GM18520 (cell line): Measurements from ENCODE around the gene FH.
A peak's percentile ranks its signal among the peaks of the same experiment; 100 is the strongest.

Experiments
- ATAC-seq: cut with Tn5 transposase; IDR thresholded peaks from one replicate; pipeline ENCODE4 v1.9.1; 2021; ENCODE audit not compliant: unreplicated experiment

Gene FH

DNA sequence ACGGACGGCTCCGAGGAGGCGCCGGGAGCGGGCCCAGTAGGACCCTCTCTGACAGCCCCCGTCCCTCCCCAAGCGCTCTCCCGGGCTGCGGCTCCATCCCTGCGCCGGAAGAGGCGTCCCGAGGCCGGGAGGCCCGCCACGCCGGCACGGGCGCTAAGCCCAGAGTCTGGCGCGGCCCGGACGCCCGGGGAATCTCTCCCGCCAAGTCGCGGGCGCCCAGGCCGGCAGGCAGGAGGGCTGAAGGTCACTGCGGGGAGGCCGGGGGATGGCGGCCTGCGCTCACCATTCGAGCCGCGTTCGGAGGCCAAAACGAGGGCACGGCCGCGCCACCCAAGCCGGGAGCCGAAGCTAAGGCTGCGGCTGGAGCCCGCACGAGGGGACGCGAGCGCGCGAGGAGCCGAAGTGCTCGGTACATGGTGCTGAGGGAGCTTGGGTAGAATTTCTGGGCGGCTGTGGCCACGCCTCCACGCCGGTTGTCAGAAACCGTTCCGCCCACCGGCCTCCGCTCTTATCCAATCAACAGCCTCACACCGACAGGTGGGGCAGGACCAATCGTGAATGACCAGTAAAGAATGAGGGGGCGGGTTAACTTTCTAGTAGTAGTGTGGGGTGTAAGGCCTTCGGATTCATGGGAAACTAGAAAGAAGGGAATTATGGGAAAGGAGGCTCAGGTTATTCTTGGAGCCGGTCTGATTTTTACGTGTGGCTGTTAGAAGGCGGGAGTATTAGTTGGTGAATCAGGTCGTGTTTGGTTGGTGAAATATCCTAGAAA lies at the start of gene FH:
FH (minus strand) TSS at position 448 of the 772 bp plus-strand sequence; CDS start at position 415, 33 bp downstream.
- ATAC-seq, result peak; percentile 97

DNA sequence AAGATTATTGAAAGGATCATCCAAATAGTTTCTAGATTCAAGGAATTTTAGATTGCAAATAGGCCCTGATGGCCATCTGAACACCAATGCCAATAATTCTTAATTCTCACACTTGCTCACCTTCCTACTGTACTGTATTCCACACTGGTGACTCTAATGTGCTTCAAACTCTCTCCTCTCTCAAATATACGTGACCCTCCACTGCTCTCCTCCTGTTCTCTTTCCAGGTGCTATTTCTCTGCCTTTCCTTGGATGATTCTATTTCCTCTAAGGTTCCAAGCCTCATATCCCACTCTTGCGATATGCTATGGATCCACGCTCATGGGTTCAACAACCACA lies 41.3 kb upstream of the FH start:
- no peak for ATAC-seq

DNA sequence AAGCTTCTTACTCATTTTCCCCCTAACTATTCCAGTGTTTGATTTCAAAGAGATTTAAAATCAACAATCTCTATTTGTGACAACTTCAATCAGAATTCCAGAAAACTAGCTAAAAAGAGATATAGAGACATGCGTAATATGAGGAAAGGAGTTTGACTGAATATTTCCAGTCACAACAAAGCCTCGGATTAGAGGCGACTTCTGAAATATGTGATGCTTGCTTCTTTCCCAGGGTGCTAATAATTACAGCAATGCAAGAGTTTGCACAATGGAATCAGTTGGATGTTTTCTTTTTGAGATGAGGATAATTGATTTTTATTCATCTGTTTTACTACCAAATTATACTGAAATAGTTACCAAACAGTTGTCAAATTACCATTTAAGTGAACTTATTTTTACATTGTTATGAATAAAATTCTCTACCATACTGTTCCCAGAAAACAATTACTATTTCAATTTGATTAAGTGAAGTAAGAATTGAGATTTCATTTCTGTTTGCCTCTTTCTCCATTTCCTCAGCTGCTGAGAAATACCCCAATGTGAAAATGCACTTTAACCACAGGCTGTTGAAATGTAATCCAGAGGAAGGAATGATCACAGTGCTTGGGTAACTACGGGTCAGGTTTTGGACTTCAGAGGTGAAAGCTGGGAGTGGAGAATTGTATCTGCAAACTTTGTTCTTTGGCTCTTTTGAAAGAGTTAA lies 40.7 kb upstream of the FH start:
- no peak for ATAC-seq

DNA sequence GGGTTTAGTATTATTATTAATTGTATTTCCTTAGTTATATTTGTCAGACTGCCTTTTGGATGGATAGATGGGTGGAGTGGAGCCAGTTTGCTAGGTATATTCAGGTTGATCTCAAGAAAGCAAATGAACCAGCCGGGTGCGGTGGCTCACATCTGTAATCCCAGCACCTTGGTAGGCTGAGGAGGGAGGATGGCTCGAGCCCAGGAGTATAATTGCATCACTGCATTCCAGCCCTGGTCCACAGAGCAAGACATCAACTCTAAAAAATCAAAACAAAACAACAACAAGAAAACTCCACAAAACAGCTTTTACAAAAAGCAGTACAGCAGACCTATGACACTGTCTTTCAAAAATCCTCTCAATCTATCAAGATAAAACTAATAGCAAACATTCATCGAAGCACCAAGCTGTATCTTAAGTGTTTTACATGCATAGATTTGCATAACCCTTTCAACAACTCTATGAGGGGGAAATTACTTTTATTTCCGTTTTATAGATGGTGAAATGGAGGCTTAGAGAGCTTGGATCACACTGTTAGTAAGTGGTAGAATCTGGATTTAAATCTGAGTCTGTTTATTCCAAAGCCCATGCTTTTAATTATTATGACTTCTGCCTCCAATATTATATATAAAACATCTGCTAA lies 38.1 kb upstream of the FH start:
- ATAC-seq, result no peak

DNA sequence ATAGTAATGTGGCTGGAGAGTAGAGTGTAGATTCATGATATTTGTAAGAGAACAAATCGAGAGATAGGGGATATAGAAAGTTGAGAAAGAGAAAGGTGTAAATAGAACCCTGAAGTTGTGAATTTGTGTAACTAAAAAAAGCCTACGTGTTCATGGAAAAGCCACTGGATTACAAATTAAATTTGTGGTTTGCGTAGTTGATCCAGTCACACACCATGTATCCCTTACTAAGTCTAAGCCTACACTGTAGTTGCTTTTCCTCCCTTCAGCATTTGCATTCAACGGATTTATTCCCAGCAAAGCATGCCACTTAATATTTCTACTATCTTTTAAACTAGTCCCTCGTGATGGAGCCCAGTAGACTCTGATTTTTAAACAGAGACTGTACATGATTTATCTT lies 37.5 kb upstream of the FH start:
- no peak for ATAC-seq

DNA sequence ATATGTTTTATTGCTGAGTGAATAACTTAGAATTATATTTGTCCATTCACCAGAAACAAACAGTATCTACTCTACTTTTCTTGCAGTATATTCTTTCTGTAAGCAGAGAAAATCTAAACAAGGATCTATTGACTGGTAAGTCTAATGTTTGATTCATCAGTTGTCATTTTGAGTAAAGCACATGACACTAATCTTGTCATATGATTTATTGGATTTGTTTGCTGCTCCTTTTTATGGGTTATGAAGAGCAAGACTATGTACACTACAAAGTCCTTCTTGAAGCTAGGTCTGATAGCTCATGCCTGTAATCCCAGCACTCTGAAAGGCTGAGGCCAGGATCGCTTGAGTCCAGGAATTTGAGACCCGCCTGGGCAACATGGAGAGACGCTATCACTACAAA lies 36.0 kb upstream of the FH start:
- ATAC-seq, result no peak

DNA sequence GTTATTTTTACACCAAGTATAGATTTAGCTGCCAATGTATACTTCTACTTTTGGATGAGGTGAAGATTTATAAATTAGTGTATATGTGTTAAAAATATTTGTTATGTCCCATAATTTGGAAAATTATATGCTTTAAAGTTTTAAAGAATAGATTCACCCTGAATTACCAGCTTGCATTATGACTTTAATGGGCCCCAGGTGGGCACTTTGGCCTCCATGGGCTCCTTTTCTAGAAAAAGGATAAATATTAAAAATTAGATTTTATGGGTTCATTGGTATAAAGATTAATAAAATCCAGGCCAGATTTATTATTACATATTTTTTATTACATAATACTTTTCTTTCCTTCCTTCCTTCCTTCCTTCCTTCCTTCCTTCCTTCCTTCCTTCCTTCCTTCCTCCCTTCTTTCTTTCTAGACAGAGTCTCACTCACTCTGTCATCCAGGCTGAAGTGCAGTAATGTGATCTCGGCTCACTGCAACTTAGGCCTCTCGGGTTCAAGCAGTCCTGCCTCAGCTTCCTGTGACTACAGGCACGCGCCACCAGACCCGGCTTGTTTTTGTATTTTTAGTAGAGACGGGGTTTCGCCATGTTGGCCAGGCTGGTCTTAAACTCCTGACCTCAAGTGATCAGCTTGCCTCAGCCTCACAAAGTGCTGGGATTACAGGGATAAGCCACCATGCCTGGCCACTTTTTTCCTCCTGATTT lies 34.5 kb upstream of the FH start:
- no peak for ATAC-seq

DNA sequence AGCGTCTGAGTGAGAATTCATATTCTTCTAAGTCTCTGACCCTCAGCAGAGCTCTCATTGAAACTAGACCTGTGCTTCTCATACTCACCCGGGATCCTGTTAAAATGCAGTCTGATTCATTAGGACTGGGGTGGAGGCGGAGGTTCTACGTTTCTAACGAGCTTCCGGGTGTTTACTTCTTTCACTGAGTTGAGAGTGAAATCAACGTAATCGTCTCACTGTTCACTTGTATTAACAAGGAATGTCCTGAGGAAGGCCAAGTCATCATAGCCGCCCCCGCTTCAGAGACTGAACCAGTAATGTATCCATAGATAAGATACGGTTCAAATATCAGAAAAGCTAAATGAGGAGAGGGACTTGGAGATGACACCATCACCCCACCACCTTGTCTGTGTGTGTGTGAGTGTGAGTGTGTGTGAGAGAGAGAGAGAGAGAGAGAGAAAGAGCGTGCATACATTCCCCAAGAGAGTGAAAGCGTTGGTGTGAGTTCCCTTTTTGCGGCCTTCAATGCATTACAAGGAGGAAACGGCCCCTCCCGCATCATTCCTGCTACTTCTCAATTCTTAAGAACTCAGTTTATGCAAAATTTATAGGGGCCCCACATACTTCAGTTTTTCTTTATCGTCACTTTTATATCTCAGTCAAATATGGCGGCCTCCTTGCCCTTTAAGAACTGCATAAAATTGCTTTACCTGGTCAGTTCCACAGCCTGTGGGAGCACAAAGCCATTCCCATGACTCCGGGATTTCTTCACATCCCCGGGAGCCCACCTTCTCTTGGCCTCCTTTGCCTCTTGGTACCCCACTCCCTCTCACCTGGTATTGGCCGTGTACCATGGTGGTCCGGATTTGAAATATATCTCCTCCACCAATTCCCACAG lies 32.4 kb upstream of the FH start:
- ATAC-seq, result peak; percentile 46

DNA sequence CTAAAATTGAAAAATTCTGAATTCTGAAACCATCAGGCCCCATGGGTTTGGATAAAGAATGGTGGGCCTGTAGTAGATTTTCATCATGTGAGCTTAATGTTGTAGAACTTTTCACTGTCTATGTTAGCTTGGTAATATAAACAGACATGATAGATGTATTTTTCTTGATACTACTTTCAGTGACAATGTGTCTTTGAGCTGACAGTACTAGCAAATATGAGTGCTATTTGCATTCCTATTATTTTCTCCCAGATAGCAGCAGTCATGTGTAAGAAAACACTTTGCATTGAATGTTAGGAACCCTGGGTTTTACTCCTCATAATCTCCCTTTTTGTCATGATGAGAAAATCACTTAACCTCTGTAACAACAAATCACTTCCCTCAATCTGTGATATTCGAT lies 30.8 kb upstream of the FH start:
- no peak for ATAC-seq

DNA sequence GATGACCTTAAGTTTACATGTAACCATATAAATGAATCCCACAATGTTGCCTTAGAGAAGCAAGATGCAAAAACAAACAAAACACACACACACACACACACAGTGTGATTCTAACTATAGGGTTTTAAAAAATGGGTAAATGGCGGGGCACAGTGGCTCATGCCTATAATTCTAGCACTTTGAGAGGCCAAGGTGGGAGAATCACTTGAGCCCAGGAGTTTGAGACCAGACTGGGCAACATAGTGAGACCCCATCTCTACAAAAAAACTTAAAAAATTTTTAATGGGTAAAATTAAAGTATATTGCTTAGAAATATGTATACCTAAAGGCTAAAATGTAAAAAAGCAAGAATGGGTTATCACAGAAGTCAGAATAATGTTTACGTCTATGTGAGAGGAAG lies 28.5 kb upstream of the FH start:
- ATAC-seq, result no peak

DNA sequence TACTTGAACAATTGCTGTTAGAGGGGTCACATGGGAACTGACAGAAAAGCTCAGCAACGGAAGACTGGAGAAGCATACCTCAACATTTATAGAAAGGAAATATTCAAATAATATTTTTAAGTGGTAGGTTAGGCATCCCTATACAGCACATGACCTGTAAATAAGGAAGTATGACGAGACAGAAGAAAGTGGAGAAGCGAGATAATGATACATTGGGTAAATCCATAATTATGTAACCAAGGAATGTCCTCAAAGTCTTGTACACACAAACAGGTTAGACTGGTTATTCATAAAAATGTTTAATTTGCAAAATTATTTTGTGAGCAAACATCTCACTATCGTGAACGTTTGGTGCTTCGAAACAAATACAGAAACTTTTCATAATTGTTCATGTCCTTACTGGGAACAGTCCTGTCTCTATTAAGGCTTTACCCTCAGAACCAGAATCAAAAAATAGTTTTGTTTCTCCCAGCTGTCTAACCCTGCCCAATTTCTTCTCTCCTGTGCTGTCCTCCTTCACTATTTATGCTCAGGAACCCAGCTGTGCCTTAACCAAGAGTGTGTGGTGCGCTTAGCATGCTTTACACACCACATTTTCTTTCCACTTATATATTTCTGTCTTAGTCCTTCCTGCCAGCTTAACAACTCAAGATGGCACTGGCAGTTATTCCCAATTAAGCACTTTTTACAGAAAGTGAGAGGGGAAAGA lies 22.8 kb upstream of the FH start:
- ATAC-seq, result no peak

DNA sequence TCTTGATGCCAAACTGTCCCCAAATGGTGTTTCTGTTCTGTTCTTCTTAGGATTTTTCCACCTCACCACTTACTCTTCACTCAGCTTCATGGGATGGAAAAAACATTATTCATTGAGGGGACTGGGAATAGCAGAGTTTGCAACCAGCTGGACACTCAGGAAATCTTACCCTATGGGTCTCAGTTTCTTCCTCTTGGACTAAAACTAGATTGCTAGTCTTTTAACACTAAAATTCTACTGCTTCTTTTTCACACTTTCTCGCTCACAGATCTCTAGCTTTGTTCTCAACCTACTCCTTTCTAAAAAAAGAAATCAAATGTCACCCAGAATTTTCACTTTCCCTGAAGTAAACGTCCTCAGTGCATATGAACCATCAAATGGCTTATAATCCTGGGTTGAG lies 17.4 kb upstream of the FH start:
- no peak for ATAC-seq

DNA sequence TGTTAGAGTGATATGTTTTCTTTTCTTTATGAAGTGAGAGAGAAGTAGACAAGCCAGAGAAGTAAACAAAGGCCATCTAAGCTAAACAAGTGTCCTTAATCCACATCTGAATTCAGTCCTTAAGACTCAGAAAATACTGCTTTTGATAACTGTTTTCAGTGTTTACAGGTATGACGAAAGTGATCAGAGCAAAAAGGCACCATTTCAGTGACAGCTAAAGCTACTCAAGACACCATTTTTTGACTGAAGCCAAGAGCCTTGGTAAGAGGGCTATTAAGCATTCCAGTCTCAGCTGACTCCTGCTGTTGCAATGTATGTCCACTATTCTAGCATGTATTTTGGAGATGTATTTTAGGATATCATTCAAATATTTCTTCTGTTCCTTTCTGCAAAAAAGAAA lies 16.7 kb upstream of the FH start:
- ATAC-seq, result no peak

DNA sequence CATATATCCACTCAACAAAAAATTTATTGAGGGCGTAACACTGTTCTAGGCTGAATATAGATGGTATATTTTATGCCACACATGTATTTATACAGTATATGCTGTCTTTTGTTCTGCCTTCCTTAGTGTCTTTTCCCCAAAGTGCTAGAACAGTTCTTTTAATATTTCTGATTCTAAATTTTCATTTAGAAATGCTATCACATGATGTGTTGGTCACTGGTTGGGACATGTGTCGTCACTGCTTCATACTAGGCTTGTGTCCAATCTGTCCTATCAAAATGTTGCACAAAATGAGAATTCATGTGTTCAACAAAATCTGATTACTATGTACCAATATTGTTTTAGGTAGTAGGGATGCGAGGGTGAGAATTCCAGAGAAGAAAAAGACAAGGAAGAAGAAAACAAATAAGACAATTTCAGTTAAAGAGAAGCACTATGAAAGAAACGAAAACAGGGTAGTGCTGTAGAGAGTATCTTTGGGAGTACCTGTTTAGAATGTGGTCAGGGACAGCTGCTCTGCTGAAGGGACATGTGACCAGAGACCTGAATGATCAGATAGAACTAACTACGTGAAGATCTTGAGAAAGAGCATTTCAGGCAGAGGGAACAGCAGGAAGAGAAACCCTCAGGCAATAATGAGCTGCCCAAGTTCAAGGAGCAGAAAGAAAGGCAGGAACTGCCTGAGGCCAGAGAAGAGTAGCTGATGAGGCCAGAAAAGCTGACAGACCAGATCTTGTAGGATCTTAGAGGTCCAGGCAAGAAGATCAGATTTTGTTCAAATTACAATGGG lies 14.0 kb upstream of the FH start:
- peak; percentile 18 for ATAC-seq

DNA sequence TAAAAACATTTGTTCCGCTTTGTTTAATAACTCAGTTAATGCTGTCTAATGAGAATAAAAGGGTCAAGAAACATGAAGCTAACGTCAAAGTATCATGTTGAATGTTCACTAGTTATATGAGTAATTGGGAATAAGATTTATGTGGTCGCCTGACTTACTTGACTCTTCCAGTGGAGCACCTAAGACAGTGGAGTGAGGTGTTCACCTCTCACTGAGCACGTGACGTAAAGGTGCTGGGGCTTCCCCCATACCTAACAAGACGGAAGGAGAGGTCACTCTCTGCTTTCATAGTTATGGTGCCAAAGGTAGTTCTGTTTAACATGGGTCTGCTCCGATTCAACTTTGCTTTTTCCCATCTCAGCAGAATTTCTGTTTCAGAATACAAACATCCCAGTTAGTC lies 13.3 kb upstream of the FH start:
- ATAC-seq, result peak; percentile 61

DNA sequence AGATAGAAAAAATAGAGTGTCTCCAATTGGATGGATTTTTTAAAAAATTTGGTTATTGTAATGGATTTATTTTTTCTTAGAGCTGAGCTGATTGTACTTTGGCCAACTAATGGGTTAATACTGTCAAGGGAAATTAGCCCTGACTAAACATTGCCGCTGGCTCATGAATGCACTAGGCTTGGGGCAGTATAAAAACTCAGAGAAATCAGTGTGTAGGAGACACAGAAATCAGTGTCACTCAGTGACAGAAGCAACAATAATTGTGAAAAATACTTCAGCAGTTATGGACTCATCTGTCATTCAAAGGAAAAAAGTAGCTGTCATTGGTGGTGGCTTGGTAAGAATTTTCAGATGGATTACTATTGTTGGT lies 12.6 kb upstream of the FH start, which contains the start of gene KMO:
KMO (plus strand) TSS at position 217 of the 370 bp plus-strand sequence; CDS start at position 284, 67 bp downstream.
- peak; percentile 14 for ATAC-seq

DNA sequence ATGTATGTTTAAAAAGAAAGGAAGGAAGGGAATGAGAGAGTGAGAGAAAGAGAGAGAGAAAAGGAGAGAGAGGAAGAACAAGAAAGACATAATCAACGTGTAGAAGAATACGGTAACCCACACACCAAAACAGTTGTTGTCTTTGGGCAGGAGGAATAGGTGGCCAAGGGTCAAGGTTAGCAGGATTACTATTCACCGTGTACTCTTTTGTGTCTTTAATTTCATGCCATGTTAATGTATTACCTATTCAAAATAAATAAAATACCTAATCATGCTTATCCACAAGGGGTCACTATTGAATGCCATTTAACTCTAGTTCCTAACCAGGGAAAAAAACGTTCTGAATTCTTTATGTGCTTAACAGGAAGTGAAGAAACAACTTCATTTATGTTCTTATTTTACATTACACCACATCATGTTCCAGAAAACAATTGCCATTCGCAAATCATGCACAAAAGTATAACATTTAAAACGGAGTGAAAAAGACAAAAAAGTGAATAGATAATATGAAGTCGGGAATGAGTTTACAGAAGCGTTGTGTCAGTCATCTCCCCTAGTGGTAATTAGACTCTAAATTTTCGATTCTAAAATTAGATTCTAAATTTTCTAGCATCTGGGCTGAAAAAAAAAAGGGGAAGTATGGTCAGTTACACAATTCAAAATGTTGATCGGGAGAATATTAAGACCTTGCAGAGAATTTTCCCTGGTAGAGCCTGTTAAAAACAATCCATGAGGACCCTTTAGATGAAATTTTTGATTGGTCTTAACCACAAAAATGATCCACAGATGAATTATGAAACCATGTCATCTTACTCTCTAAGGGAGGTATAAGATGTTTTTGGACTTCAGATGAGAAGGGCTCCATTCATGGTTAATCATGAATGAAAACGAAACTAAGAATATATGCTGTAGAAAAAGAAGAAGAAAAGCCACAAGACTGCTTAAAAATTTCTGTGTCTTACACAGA lies 11.9 kb upstream of the FH start:
- peak; percentile 44 for ATAC-seq

DNA sequence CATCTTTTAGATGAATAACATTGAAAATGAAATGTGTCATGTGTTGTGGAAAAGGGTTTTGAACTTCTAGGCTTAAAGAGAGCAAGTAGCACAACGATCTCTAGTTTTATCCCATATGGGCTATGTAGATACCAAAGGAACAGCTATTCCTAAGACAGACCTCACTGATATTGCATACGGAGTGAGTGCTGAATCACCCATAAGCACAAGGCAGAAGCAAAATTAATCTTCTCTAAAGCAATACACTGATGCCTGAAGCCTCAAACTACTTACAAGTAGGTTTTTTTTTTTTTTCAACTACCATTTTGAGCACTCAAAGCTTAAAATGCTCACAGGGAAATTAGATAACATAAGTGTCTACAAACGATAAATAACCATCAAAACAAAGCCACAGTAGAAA lies 7.6 kb upstream of the FH start:
- ATAC-seq, result no peak
